Chondrocyte (in vitro differentiated cells): Measurements from ENCODE around the gene GRID2. TPM values are rescaled to one million over a fixed set of nuclear protein-coding genes. Genes with fewer than 3 reads are reported as not detected.

Experiments used
- DNase-seq: peaks from one replicate; pipeline ENCODE4 v3.0.0; 2021; ENCODE audit warnings: mixed read lengths, low spot score
- H3K27ac Mint-ChIP-seq: one replicate; pipeline ENCODE4 v1.8.0; 2021; ENCODE audit warnings: mild to moderate bottlenecking, moderate library complexity, mixed read lengths; ENCODE audit not compliant: unreplicated experiment
- H3K27me3 Mint-ChIP-seq: 2 replicates; pipeline ENCODE4 v1.8.0; 2021; ENCODE audit warnings: low read depth, mixed read lengths
- H3K36me3 Mint-ChIP-seq: 2 replicates; pipeline ENCODE4 v1.8.0; 2021; ENCODE audit warnings: low read depth, mixed read lengths
- H3K4me1 Mint-ChIP-seq: 2 replicates; pipeline ENCODE4 v1.8.0; 2021; ENCODE audit warnings: low read depth, mild to moderate bottlenecking, mixed read lengths
- H3K4me3 Mint-ChIP-seq: one replicate; pipeline ENCODE4 v1.8.0; 2021; ENCODE audit warnings: mild to moderate bottlenecking, moderate library complexity, mixed read lengths; ENCODE audit not compliant: unreplicated experiment
- H3K9me3 Mint-ChIP-seq: 2 replicates; pipeline ENCODE4 v1.8.0; 2021; ENCODE audit warnings: low read depth, mixed read lengths
- total RNA-seq: library from RNA; stranded (reverse); gene quantifications from 3 replicates; pipeline ENCODE4 v1.2.1, GENCODE V29; 2021
- TF ChIP-seq, protein P1 (sequence below): fragments of 200-600 bp; sonication (generic); IDR thresholded peaks from 2 replicates; pipeline ENCODE4 v1.5.0; 2021; ENCODE audit warnings: antibody characterized with exemption, mild to moderate bottlenecking, moderate library complexity

Gene GRID2
- total RNA-seq, 1 donor from 2014 or later, result not detected

DNA sequence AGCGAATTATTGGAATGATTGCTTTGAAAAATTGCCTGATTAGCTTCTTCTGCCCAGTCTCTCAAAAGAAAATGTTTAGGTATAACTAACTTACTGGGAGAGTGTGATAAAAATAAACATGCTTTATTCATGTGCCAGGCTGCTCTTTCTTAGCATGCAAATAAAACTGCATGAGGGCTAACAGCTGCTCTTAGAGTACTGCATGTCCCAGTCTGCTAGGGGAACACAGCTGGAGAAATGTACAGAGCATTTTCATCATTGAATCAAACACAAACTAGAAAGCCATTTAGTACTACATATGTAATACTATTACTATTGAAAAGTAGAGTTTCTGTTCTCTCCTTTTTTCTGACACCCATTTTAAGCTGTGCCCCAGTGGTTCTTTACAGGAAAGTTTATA, 726.0 kb downstream of the GRID2 start:
- Mint-ChIP-seq H3K9me3 (no peaks in the 10 kb centered on the region), H3K4me1 (no peaks in the 10 kb centered on the region), H3K4me3 (no peak overlapping the region), H3K36me3 (no peaks in the 10 kb centered on the region), H3K27me3 (peaks cover 16% of the 10 kb centered on the region), H3K27ac (no peak overlapping the region)
- no peak for DNase-seq
- TF ChIP-seq, protein P1, sequence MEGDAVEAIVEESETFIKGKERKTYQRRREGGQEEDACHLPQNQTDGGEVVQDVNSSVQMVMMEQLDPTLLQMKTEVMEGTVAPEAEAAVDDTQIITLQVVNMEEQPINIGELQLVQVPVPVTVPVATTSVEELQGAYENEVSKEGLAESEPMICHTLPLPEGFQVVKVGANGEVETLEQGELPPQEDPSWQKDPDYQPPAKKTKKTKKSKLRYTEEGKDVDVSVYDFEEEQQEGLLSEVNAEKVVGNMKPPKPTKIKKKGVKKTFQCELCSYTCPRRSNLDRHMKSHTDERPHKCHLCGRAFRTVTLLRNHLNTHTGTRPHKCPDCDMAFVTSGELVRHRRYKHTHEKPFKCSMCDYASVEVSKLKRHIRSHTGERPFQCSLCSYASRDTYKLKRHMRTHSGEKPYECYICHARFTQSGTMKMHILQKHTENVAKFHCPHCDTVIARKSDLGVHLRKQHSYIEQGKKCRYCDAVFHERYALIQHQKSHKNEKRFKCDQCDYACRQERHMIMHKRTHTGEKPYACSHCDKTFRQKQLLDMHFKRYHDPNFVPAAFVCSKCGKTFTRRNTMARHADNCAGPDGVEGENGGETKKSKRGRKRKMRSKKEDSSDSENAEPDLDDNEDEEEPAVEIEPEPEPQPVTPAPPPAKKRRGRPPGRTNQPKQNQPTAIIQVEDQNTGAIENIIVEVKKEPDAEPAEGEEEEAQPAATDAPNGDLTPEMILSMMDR, result no peak

DNA sequence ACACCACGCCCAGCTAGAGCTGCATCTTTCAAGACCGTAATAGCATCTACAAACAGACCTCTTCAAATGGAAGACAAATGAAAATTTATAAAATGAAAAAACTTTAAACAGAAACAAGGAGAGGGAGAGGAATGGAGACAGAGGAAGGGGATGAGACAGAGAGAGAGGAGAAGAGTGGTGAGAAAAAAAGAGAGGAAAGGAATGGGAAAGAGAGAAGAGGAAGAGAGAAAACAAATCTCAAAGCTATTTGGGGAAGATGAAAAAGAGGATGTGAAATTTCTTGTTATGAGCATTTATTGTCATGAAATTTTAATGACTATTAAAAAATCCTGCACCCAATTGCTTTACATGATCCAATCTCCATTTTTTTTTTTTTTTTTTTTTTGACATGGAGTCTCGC, 726.9 kb downstream of the GRID2 start:
- Mint-ChIP-seq H3K4me1 (no peaks in the 10 kb centered on the region), H3K4me3 (no peak overlapping the region), H3K9me3 (no peaks in the 10 kb centered on the region), H3K27me3 (peaks cover 10% of the 10 kb centered on the region), H3K36me3 (no peaks in the 10 kb centered on the region), H3K27ac (no peak overlapping the region)
- TF ChIP-seq, protein P1, result no peak
- no peak for DNase-seq

DNA sequence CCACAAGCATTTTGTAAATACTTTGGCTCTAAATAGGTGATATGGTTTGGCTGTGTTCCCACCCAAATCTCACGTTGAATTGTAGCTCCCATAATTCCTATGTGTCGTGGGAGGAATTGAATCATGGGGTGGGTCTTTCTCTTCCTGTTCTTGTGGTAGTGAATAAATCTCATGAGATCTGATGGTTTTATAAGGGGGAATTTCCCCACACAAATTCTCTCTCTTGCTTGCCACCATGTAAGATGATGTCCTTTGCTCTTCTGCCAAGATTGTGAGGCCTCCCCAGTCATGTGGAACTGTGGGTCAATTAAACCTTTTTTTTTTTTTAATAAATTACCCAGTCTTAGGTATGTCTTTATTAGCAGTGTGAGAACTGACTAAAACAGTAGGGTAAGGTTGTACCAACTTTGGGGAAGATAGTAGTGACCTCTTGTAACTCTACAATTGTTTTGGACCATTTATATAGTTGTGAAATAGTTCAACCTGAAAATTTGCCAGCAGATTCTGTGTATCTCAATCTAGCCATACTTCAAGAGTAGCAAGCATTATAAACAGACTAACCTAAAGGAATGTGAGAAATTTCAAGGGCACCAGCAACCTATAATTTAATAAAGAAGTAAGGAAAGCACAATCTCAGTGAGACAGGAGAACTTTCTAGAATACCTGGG, 727.8 kb downstream of the GRID2 start:
- DNase-seq, result no peak
- H3K36me3 Mint-ChIP-seq, result no peaks in the 10 kb centered on the region
- no peak overlapping the region for H3K4me3 Mint-ChIP-seq
- no peaks in the 10 kb centered on the region for H3K4me1 Mint-ChIP-seq
- no peaks in the 10 kb centered on the region for H3K9me3 Mint-ChIP-seq
- peaks cover 10% of the 10 kb centered on the region for H3K27me3 Mint-ChIP-seq
- TF ChIP-seq, protein P1, result no peak
- no peak overlapping the region for H3K27ac Mint-ChIP-seq

DNA sequence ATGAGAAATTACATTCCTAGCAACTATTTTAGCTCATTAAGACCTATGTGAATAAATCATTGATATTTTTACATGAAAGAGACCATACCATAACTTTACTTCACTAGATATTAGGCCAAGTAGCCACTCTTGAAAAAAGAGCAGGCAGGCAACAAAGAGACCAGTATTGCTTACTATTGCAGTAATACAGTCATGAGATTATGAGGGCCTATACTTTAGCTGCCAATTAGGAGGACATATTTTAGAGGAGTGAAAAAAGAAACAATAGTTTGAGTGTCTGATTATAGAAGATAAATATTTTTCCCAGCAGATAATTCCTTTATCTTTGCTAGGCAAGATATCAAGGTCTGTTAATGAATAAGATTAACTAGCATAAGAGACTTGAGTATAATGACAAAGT, 739.0 kb downstream of the GRID2 start:
- peaks cover 5% of the 10 kb centered on the region for H3K27me3 Mint-ChIP-seq
- TF ChIP-seq, protein P1, result no peak
- no peaks in the 10 kb centered on the region for H3K9me3 Mint-ChIP-seq
- DNase-seq, result no peak
- H3K4me1 Mint-ChIP-seq, result no peaks in the 10 kb centered on the region
- no peak overlapping the region for H3K27ac Mint-ChIP-seq
- no peaks in the 10 kb centered on the region for H3K36me3 Mint-ChIP-seq
- no peak overlapping the region for H3K4me3 Mint-ChIP-seq

DNA sequence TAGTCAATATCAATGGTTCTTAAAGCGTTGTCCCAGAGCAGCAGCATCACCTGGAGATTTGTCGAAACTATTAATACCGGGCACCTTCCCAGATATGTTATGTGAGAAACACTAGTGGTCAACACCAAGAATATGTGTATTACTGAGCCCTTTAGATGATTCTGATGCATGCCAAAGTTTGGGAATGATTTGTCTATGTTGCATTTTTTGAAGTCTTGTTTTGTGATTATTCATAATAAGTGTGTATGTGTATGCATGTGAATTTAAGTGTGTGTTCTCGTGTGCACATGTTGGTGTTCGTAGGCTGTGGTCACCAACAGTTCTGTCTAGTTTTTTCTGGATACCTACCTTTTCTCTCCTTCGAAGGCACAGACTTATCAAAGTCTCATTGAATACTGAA, 749.4 kb downstream of the GRID2 start:
- H3K36me3 Mint-ChIP-seq, result no peaks in the 10 kb centered on the region
- no peaks in the 10 kb centered on the region for H3K4me1 Mint-ChIP-seq
- peaks cover 21% of the 10 kb centered on the region for H3K27me3 Mint-ChIP-seq
- DNase-seq, result no peak
- TF ChIP-seq, protein P1, result no peak
- no peak overlapping the region for H3K27ac Mint-ChIP-seq
- no peak overlapping the region for H3K4me3 Mint-ChIP-seq
- no peaks in the 10 kb centered on the region for H3K9me3 Mint-ChIP-seq
